GM18508 (cell line): ENCODE measurements around the gene BTBD16.

Source experiments
- ATAC-seq: cut with Tn5 transposase; IDR thresholded peaks from one replicate; pipeline ENCODE4 v1.9.1; 2021; ENCODE audit warnings: moderate number of reproducible peaks; ENCODE audit not compliant: insufficient read depth, unreplicated experiment

Gene BTBD16

GRCh38 chr10:122267849-122268737, 3.0 kb upstream of the BTBD16 start:
- no peak for ATAC-seq

- ATAC-seq = no peak
Measured at GRCh38 chr10:122269059-122269687, 1.9 kb upstream of the BTBD16 start.

GRCh38 chr10:122273966-122274545, 3.0 kb downstream of the BTBD16 start:
- no peak for ATAC-seq

GRCh38 chr10:122276611-122277208, 5.6 kb downstream of the BTBD16 start:
- ATAC-seq = no peak

- ATAC-seq = no peak
Measured at GRCh38 chr10:122277526-122278136, 6.5 kb downstream of the BTBD16 start.

- no peak for ATAC-seq
Measured at GRCh38 chr10:122279725-122280141, 8.6 kb downstream of the BTBD16 start.

GRCh38 chr10:122280156-122280555, 9.1 kb downstream of the BTBD16 start:
- ATAC-seq = no peak

GRCh38 chr10:122281018-122281626, 10.0 kb downstream of the BTBD16 start:
- ATAC-seq = no peak

GRCh38 chr10:122281751-122282150, 10.7 kb downstream of the BTBD16 start:
- ATAC-seq = no peak

- no peak for ATAC-seq
Measured at GRCh38 chr10:122282253-122282671, 11.2 kb downstream of the BTBD16 start.

GRCh38 chr10:122282909-122283308, 11.8 kb downstream of the BTBD16 start:
- no peak for ATAC-seq

GRCh38 chr10:122285506-122286444, 14.7 kb downstream of the BTBD16 start:
- ATAC-seq = no peak

- ATAC-seq = no peak
Measured at GRCh38 chr10:122286867-122287266, 15.8 kb downstream of the BTBD16 start.

GRCh38 chr10:122287570-122287969, 16.5 kb downstream of the BTBD16 start:
- no peak for ATAC-seq

- ATAC-seq = no peak
Measured at GRCh38 chr10:122288262-122288661, 17.2 kb downstream of the BTBD16 start.

GRCh38 chr10:122288917-122289316, 17.8 kb downstream of the BTBD16 start:
- ATAC-seq = no peak

- ATAC-seq = no peak
Measured at GRCh38 chr10:122290334-122290733, 19.2 kb downstream of the BTBD16 start.

- no peak for ATAC-seq
Measured at GRCh38 chr10:122290833-122291532, 19.9 kb downstream of the BTBD16 start.
